Endothelial cell of umbilical vein (primary cell): Measurements from ENCODE around the gene NRXN3. TPM values are rescaled to one million over a fixed set of nuclear protein-coding genes. Genes with fewer than 3 reads are reported as not detected.
"Not testable (repeated sequence)": the region's sequence is repeated elsewhere in the genome, so short reads cannot be mapped to it uniquely, and the experiment has no call there.

Experiments
- BruUV-seq: library from RNA; stranded (reverse); fragments of 400-500 nt; replicated peaks from 2 replicates; lab custom pipeline; 2021; lab: Mats Ljungman, UMichigan
- CTCF ChIA-PET: fragments of 300-600, 350-600 bp; sonication (Branson Sonifier 250); formaldehyde crosslinking; loops from one replicate; lab custom pipeline; 2021; ENCODE audit warnings: antibody characterized with exemption, inconsistent platforms; lab: Charles Lee
- POLR2A ChIA-PET: fragments of 300-600, 350-600 bp; sonication (Branson Sonifier 250); formaldehyde crosslinking; loops from one replicate; lab custom pipeline; 2021; ENCODE audit warnings: antibody characterized with exemption, inconsistent platforms; lab: Charles Lee
- DNase-seq: peaks from one replicate; pipeline ENCODE4 v3.0.0-alpha.2; 2011; ENCODE audit warnings: low read depth, low spot score
- FAIRE-seq: peaks from 2 replicates; lab custom pipeline; 2011; peaks lifted over from hg19 to GRCh38; lab: Jason Lieb, UNC
- H2AFZ ChIP-seq: 2 replicates; pipeline ENCODE4 v1.6.0; 2012; ENCODE audit warnings: low read depth, low read length, control low read depth, inconsistent platforms
- H3K27ac ChIP-seq: 2 replicates; pipeline ENCODE4 v1.5.1; 2011; ENCODE audit warnings: low read depth, mild to moderate bottlenecking, control low read depth, low read length, moderate library complexity; ENCODE audit not compliant: insufficient read depth
- H3K27me3 ChIP-seq, 2 experiments: 2 replicates each; pipeline versions ENCODE4 v1.6.0 to v1.6.1; 2011; ENCODE audit warnings: low read length in 2 of 2, mixed read lengths in 1 of 2; ENCODE audit not compliant: control insufficient read depth in 2 of 2, insufficient read depth in 2 of 2
- H3K36me3 ChIP-seq, 2 experiments: 2 replicates in 1 of 2; 3 replicates in 1 of 2; pipeline ENCODE4 v1.5.1; 2011; ENCODE audit warnings: low read length in 2 of 2, mild to moderate bottlenecking in 1 of 2, moderate library complexity in 1 of 2; ENCODE audit not compliant: control insufficient read depth in 2 of 2, insufficient read depth in 2 of 2; ENCODE audit errors: extremely low read depth in 1 of 2
- H3K4me1 ChIP-seq: 3 replicates; pipeline ENCODE4 v1.5.1; 2011; ENCODE audit warnings: mild to moderate bottlenecking, low read length; ENCODE audit not compliant: control insufficient read depth, insufficient read depth; ENCODE audit errors: extremely low read depth
- H3K4me2 ChIP-seq: 2 replicates; pipeline ENCODE4 v1.6.1; 2011; ENCODE audit warnings: low read length, control low read depth, mixed read lengths; ENCODE audit not compliant: insufficient read depth
- H3K4me3 ChIP-seq, 3 experiments: fragments of 200-600 bp in 1 of 3; sonication (generic), shearing (Covaris generic) in 1 of 3; replicated peaks in 1 of 3; 2 replicates each; pipeline ENCODE4 v1.5.1; 2011 to 2016; ENCODE audit warnings: control low read depth in 3 of 3, low read length in 3 of 3, mild to moderate bottlenecking in 2 of 3, inconsistent platforms in 1 of 3, low read depth in 1 of 3, moderate library complexity in 1 of 3; ENCODE audit not compliant: insufficient read depth in 1 of 3
- H3K79me2 ChIP-seq: 2 replicates; pipeline ENCODE4 v1.6.0; 2012; ENCODE audit warnings: low read length, inconsistent platforms; ENCODE audit not compliant: control insufficient read depth, insufficient read depth
- H3K9ac ChIP-seq: replicated peaks from 2 replicates; pipeline ENCODE3; 2011; ENCODE audit warnings: low read length, control low read depth; ENCODE audit not compliant: insufficient read depth; ENCODE audit errors: extremely low read depth
- H3K9me1 ChIP-seq: replicated peaks from 3 replicates; pipeline ENCODE4 v1.6.0; 2011; ENCODE audit warnings: mild to moderate bottlenecking, low read length; ENCODE audit not compliant: control insufficient read depth, insufficient read depth; ENCODE audit errors: extremely low read depth
- H3K9me3 ChIP-seq: replicated peaks from 2 replicates; pipeline ENCODE4 v1.5.1; 2012; ENCODE audit warnings: low read length, inconsistent platforms; ENCODE audit not compliant: control insufficient read depth, insufficient read depth
- H4K20me1 ChIP-seq: replicated peaks from 2 replicates; pipeline ENCODE3; 2011; ENCODE audit warnings: mild to moderate bottlenecking, low read length; ENCODE audit not compliant: control insufficient read depth, insufficient read depth; ENCODE audit errors: extremely low read depth
- EZH2 ChIP-seq: IDR thresholded peaks from 2 replicates; pipeline ENCODE4 v1.6.1; 2012; ENCODE audit warnings: borderline replicate concordance, low read depth, mild to moderate bottlenecking, moderate library complexity, low read length, inconsistent platforms; ENCODE audit not compliant: severe bottlenecking
- FOS ChIP-seq: IDR thresholded peaks from 2 replicates; pipeline ENCODE4 v1.6.1; 2011; ENCODE audit warnings: mild to moderate bottlenecking, low read length, moderate library complexity, borderline replicate concordance; ENCODE audit not compliant: insufficient read depth
- GATA2 ChIP-seq: IDR thresholded peaks from 2 replicates; pipeline ENCODE4 v1.7.0; 2011; ENCODE audit warnings: low read depth, mild to moderate bottlenecking, moderate library complexity, mixed read lengths, low read length; ENCODE audit not compliant: insufficient read length, insufficient read depth
- JUN ChIP-seq: IDR thresholded peaks from 2 replicates; pipeline ENCODE4 v1.6.1; 2011; ENCODE audit warnings: borderline replicate concordance, low read depth; ENCODE audit not compliant: insufficient read length, insufficient read depth
- MAX ChIP-seq: IDR thresholded peaks from 2 replicates; pipeline ENCODE4 v1.6.1; 2011; ENCODE audit not compliant: insufficient read depth, insufficient read length
- MYC ChIP-seq: IDR thresholded peaks from one replicate; pipeline ENCODE4 v1.6.1; 2011; ENCODE audit warnings: mild to moderate bottlenecking, low read depth, low read length
- POLR2A ChIP-seq: IDR thresholded peaks from 2 replicates; pipeline ENCODE4 v1.6.1; 2012; ENCODE audit warnings: low read depth, mild to moderate bottlenecking, control low read depth, low read length
- POLR2AphosphoS5 ChIP-seq: IDR thresholded peaks from 2 replicates; pipeline ENCODE4 v1.6.1; 2012; ENCODE audit warnings: low read depth, mild to moderate bottlenecking, control low read depth, low read length, moderate library complexity; ENCODE audit not compliant: insufficient read depth
- dilution Hi-C: fragments of 300-500 bp; cut with MboI; formaldehyde crosslinking; loops from one replicate; pipeline ENCODE4 v1.15.0; 2019; ENCODE audit warnings: low sequenced_read_pairs; ENCODE audit not compliant: extremely low pct_ligation_motif_present
- intact Hi-C: fragments of 100-400 bp; cut with micrococcal nuclease; formaldehyde crosslinking; loops from one replicate; pipeline ENCODE4 v1.10.0; 2022
- polyA plus RNA-seq, 4 experiments: library from polyadenylated mRNA; depleted of rRNA in 3 of 4; stranded (reverse) in 3 of 4; unstranded in 1 of 4; fragments of >200 nt; gene quantifications; 2 replicates each; pipeline versions ENCODE4 v1.2.1 to v1.2.3, GENCODE V29; 2011 to 2012; ENCODE audit warnings: missing spikeins in 1 of 4
- total RNA-seq: library from RNA; stranded (reverse); gene quantifications from 2 replicates; pipeline ENCODE4 v1.2.3, GENCODE V29; 2021
- TF ChIP-seq, protein P1 (sequence below), 2 donors: IDR thresholded peaks; 1 replicate in 1 of 2; 2 replicates in 1 of 2; pipeline ENCODE4 v1.5.1; 2011; ENCODE audit warnings: low read length in 2 of 2, mild to moderate bottlenecking in 2 of 2, moderate library complexity in 2 of 2, control low read depth in 1 of 2, inconsistent platforms in 1 of 2, low read depth in 1 of 2; ENCODE audit not compliant: insufficient read depth in 1 of 2; ENCODE audit errors: extremely low read depth in 1 of 2

NRXN3 gene
- total and polyA plus RNA-seq, 2 donors (not counting 3 experiments of a cell fraction or from before 2014, with no cell fraction given): 0.72 to 4.2 TPM

GRCh38 chr14:78486621-78487020 lies 316.4 kb downstream of the NRXN3 start:
- ChIA-PET CTCF (no interaction called here), POLR2A (no interaction called here)
- TF ChIP-seq GATA2 (no peak), JUN (no peak), POLR2A (no peak), FOS (no peak), POLR2AphosphoS5 (no peak), MYC (no peak), MAX (no peak), EZH2 (no peak)
- TF ChIP-seq, protein P1, sequence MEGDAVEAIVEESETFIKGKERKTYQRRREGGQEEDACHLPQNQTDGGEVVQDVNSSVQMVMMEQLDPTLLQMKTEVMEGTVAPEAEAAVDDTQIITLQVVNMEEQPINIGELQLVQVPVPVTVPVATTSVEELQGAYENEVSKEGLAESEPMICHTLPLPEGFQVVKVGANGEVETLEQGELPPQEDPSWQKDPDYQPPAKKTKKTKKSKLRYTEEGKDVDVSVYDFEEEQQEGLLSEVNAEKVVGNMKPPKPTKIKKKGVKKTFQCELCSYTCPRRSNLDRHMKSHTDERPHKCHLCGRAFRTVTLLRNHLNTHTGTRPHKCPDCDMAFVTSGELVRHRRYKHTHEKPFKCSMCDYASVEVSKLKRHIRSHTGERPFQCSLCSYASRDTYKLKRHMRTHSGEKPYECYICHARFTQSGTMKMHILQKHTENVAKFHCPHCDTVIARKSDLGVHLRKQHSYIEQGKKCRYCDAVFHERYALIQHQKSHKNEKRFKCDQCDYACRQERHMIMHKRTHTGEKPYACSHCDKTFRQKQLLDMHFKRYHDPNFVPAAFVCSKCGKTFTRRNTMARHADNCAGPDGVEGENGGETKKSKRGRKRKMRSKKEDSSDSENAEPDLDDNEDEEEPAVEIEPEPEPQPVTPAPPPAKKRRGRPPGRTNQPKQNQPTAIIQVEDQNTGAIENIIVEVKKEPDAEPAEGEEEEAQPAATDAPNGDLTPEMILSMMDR (IDR thresholded peaks at IDR 0.05; ENCODE audit: extremely low read depth in 1 of 2, insufficient read depth in 1 of 2, low read depth in 1 of 2, low read length in 2 of 2): no peak
- Histone ChIP-seq H3K9me3 (no peaks in the 10 kb centered on the region), H3K36me3 (no peaks in the 10 kb centered on the region), H3K4me3 (no peak overlapping the region), H2AFZ (no peak overlapping the region), H3K9ac (no peak overlapping the region), H4K20me1 (no peaks in the 10 kb centered on the region), H3K79me2 (no peaks in the 10 kb centered on the region), H3K27ac (no peak overlapping the region), H3K4me1 (no peaks in the 10 kb centered on the region), H3K27me3 (no peaks in the 10 kb centered on the region), H3K9me1 (no peaks in the 10 kb centered on the region), H3K4me2 (no peak overlapping the region)
- BruUV-seq: no TSS peak
- FAIRE-seq: no peak
- dilution Hi-C loops (no loop called here), intact Hi-C loops (no loop called here)
- DNase-seq: no peak

DNA sequence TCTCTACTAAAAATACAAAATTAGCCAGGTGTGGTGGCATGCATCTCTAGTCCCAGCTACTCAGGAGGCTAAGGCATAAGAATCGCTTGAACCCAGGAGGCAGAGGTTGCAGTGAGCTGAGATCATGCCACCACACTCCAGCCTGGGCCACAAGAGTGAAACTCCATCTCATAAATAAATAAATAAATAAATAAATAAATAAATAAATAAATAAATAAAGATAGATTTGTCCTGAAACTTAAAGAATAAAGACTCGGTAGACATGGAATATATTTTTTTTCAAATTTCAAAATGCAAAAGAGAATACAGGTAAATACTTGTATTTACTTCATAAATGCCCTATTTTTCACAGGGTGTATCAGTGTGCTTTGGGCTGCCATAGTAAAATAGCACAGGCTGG lies 317.4 kb downstream of the NRXN3 start:
- H3K27ac ChIP-seq, BruUV-seq, H3K4me1 ChIP-seq, DNase-seq, CTCF ChIA-PET, H3K27me3 ChIP-seq, dilution Hi-C loops, H3K4me2 ChIP-seq, intact Hi-C loops, H3K79me2 ChIP-seq, H4K20me1 ChIP-seq, H2AFZ ChIP-seq, POLR2A ChIA-PET, H3K9me3 ChIP-seq, H3K9ac ChIP-seq, H3K9me1 ChIP-seq, FAIRE-seq, H3K36me3 ChIP-seq, H3K4me3 ChIP-seq: not testable (repeated sequence)
